ENCODE measurements around the gene DNPEP.

The DNPEP gene

GRCh38 chr2:219358170-219359075 is 29.3 kb downstream of the DNPEP start:
- DNase-seq = no peak

DNA sequence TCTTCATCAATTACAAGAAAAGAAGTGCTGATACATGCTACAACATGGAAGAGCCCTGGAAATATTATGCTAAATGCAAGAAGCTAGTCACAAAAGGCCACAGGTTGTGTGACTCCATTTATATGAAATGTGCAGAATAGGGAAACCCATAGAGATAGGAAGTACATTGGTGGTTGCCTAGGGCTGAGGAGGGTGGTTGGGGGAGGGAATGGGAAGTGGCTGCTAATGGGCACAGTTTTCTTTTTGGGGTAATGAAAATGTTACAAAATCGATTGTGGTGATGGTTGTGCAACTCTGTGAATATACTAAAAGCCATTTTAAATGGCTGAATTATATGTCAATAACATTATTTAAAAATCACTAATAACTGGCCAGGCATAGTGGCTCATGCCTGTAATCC is 30.9 kb downstream of the DNPEP start:
- DNase-seq = no peak

DNA sequence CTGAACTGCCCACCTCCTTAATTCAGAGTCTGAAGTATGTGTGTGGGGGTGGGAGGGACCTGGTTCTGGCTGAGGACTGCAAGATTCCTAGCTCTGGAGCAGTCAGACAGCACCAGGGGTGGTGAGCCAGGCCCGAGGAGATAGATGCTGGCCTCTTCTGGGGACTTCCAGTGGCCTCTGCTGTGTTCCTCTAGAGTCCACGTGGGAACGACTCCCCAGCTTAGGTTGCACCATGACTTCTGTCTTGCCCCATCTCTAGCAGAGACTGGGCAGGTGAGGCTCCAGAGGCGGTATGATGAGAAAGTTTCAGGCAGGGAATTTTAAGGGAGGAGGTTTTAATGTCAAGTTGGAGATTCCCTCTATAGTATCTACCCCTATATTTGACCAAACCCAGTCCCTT is 33.1 kb downstream of the DNPEP start:
- no peak for DNase-seq

GRCh38 chr2:219353129-219353528 is 34.6 kb downstream of the DNPEP start:
- no peak for DNase-seq

GRCh38 chr2:219352448-219353023 is 35.2 kb downstream of the DNPEP start:
- peak; percentile 71 for DNase-seq

GRCh38 chr2:219350710-219351221 is 36.9 kb downstream of the DNPEP start:
- peak; percentile 91 for DNase-seq

DNA sequence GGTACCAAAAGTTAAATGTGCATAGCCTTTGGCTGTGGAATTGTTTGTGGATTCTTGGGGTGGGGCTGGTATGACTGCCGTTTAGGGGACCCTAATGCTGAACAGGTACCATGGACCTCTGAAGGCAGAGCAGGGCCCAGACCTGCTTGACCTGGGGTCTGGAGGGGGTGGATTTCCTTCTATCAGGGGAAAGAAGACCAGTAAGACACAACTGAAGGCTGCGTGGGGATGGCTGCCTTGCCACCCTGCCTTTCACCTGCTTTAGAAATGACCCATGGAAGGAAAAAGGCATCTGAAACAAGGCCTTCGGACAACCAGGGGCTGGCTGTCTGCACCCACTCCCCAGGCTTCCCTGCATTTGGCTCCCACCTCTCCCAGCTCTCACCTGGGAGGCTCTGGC is 37.5 kb downstream of the DNPEP start:
- DNase-seq = no peak

DNA sequence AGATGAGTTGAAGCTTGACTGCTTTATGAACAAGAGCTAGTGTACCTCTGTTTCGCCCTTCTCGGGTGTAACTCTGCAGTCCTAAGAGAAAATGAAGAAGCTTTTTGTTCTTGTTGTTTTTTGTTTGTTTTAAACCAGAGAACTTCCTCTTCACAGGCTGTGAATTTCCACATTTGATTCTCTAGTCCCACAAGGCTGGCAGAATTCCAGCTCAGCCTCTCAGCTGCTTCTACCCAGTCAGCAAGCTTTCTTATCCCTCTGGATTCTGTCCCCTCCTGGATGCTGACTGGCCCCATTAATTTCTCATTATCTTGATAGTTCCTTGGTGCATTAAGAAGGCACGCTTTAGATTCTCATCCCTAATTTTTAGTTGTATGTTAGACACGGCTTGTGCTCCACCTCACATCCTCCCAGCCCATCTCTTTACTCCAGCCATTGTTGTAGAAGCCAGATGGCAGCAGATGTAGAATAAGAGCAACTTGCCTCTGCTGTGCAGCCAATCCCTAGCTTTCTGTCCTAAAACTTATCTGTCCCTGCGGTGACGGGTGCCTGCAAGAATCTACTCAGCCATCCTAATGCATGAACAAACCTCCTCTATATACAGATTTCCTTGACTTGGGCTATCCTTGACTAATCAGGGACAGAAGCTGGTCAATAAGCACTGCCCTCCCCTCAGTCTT is 42.8 kb downstream of the DNPEP start:
- peak; percentile 35 for DNase-seq

DNA sequence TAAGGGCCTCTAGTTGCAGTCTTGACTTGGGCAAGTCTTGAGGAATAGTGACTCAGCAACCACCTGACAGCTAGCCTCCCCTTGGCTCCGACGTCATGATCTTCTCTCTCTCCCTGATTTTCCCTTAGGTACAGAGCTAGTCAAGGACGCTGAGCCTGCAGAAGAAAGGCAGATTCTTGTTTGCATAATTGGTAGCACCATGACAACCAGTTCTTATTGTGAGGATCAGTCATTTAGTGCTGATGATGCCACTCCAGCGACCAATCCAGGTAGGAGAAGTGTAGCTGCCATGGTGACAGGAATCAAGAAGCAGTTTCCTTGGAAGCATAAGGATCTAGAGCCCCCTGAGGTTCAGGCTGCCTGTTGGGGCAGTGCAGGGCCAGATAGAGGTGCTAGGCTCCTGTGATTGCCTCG is 52.3 kb downstream of the DNPEP start:
- DNase-seq = no peak

GRCh38 chr2:219334076-219334475 is 53.6 kb downstream of the DNPEP start:
- no peak for DNase-seq

- DNase-seq = no peak
These were observed 55.2 kb downstream of the DNPEP start, which contains the start of gene RESP18 for GRCh38 chr2:219332542-219332941. Gene RESP18, minus strand, starts transcription at chr2:219332744.

- DNase-seq = peak; percentile 44
These were observed 56.0 kb downstream of the DNPEP start for GRCh38 chr2:219331560-219332213.

GRCh38 chr2:219327719-219328118 is 60.0 kb downstream of the DNPEP start:
- DNase-seq = no peak

DNA sequence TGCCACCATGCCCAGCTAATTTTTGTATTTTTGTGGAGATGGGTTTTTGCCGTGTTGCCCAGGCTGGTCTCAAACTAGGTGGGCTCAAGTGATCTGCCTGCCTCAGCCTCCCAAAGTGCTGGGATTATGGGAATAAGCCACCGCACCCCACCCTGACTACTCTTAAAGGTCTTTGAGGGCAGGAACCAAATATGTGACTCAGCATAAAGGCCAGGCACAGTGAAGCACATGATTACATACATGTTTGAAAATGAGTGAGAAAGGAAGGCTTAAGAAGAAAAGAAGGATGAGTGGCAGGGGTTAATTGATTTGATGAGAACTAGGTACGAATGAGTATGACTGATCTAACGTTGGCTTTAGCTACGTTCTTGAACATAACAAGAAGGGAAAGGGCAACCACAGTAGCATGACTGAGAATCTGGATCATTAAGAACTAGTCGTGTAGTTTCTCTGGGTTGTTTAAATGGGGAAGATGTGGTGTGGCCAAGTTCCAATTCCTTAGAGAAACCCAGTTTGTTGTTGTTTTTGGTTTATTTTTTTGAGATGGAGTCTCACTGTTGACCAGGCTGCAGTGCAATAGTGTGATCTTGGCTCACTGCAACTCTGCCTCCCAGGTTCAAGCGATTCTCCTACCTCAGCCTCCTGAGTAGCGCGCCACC is 61.9 kb downstream of the DNPEP start:
- no peak for DNase-seq

GRCh38 chr2:219325136-219325535 is 62.6 kb downstream of the DNPEP start:
- DNase-seq = no peak

DNA sequence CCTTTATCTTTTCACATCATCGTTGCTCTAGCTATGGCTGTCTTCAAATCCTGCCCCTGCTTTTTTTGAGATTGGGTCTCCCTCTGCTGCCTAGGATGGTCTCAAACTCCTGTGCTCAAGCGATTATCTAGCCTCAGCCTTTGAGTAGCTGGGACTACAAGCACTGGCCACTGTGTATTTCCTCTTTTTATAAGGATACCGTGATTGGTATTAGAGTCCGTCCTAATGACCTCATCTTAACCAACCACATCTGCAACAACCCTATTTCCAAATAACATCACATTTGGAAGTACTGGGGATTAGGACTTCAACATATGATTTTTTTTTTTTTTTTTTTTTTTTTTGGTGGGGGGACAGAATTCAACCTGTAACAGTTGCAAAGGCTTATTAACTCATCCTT is 64.3 kb downstream of the DNPEP start:
- DNase-seq = no peak

Measured in fibroblast of skin of back (primary cell).